Activated gamma-delta T cell treated with Interleukin-2 at 50 U/mL for 16 hours (primary cell): ENCODE data around the gene SCARB1.
A peak's percentile ranks its signal among the peaks of the same experiment; 100 is the strongest.

ENCODE experiments used
- DNase-seq: peaks from one replicate; pipeline ENCODE4 v3.0.0-alpha.2; 2020

Gene SCARB1

GRCh38 chr12:124754949-124755800 lies 108.5 kb downstream of the SCARB1 start:
- DNase-seq = peak; percentile 44

- DNase-seq = no peak
These were observed 109.2 kb downstream of the SCARB1 start for GRCh38 chr12:124754491-124754890.

- no peak for DNase-seq
These were observed 109.7 kb downstream of the SCARB1 start for GRCh38 chr12:124753993-124754392.

DNA sequence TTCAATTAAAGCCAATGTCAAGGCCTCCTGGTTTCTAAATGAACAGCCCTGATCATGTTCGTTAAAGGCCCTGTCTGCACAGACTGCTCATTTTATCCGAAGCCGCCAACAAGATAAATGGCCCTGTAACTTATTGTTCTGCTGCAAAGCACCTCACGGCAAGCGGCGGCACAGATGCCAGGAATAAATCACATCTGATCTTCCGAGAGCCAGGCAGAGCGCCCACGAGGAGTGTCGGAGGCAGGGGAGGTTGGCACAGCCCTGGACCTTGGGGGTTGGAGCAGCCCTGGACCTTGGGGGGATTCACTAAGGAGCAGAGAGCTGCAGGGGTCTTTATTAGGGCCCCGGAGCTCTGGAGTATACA lies 110.5 kb downstream of the SCARB1 start:
- no peak for DNase-seq

- DNase-seq = no peak
These were observed 111.0 kb downstream of the SCARB1 start for GRCh38 chr12:124752437-124753227.

GRCh38 chr12:124751654-124752355 lies 111.9 kb downstream of the SCARB1 start:
- no peak for DNase-seq

DNA sequence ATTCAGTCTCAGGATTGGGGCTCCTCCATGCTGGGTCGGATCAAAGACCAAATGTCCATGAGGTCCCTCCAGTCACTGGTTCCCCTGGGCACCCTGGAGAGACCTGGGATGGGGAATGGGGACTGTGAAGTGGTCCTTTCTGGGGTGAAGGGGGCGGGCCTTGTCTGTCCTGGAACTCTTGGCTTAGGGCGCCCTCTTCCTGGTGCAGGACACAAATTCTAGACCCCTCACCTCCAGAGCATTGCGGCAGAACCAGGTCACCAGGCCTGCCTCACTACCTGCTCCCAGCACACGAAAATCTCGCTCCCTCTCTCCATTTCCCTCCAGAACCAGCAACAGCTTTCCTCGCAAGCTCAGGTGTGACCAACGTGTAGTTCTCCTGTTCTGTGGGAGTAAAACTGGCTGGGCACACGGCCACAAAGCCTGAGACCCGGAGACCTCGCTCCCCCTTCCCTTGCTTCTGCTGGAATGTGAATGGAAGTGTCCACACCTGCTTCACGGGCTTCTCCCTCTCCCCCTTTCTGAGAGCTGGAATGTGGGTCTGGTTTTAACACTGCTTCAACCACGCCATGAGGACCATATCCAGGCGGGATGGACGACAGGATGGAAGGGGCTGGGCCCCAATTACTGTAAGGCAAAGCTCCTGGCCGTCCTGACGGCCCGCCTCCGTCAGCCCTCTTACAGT lies 112.7 kb downstream of the SCARB1 start:
- no peak for DNase-seq

DNA sequence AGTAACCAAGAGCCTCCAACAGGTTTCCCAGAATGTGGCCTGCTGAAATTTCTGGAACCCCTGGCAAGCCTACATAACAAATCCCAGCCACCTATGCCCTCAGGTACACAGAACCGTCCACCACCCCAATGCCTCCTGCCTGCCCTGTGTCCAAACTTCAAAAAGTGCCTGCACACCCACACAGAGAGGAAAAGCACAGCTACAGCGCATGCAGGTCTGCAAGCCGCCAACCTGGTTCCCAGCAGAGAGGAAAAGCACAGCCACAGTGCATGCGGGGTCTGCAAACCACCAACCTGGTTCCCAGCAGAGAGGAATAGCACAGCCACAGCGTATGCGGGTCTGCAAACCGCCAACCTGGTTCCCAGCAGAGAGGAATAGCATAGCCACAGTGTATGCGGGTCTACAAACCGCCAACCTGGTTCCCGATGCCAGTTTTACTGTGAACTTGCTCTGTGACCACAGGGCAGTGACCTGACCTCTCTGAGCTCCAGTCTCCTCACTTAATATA lies 113.5 kb downstream of the SCARB1 start:
- no peak for DNase-seq

DNA sequence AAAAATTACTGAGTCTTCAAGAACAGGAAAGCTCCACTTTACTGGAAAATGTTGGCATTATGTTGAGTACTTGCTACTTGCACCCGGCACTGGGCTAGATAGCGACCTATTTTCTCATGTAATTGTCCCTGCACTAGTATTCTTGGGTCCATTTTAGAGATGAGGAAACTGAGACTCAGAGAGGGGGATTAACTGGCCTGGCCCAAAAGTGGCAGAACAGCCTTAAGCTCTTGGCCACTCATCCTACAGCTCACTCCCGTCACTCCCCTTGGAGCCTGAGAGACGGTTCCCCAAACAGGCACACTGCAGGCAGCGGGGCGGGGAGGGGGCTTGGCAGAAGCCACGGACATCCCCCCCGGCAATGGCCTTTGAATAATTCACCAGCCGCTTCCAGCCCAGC lies 113.9 kb downstream of the SCARB1 start:
- DNase-seq = no peak

DNA sequence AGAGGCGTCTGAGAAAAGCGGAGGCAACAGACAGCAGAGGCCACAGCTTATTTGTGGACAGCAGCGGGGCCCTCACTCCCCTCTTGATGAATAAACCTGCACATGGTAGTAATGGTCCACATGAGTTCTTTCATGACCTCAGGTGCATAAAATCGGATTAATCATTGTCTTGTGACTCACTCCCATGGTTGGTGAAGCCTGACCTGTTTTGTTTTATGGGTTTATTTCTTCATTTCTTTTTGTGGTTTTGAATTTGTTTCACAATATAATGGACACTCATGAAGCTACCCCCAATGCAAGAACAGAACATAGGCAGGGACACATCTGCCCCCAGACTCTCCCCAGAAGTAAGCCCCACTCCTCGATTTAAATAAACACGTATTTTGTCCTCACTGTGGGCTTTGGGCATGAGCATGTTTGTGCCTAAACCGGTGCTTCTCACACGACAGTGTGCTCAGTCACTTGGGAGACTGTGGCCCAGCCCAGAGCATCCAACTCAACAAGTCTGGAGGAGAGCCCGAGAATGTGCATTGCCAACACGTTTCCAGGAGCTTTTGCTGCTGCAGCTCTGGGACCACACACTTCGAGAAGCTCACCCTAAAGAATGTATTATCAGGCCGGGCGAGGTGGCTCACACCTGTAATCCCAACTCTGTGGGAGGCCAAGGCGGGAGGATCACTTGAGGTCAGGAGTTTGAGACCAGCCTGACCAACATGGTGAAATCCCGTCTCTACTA lies 116.1 kb downstream of the SCARB1 start:
- DNase-seq = no peak

DNA sequence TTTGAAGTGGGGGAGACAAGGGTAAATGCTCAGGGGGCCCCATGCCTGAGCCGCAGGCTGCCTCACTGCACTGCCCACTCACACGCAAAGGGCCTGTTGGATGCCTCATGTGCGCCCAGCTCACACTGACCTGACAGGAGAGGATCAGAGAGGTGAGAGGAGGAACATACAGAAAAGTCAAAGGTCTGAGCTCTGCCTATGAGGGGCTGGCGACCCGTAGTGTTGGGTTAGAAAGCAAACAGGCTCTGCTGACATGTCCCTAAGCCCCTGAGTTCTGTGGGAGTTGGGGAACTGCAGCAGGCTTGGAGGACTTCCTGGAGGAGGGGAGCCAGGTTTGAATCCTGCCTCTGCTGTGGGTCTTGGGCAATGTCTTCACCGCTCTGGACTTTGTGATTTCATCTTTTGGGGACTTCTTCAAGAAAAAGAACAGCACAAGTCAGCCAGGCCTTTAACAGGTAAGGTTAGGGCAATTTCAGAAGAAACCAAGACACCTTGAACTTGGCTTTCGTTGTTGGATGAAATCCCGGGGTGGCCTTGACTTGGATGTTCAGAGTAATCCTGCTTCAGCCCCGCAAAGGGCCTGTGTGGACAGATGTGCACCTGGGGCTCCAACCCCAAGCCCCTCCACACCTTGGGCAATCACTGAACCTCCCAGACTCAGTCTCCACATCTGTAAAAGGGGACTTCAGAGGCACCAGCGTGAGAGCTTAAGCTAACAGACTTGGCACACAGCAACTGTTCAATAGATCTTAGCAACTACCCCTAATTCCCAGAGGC lies 116.8 kb downstream of the SCARB1 start:
- DNase-seq = no peak

GRCh38 chr12:124745891-124746570 lies 117.6 kb downstream of the SCARB1 start:
- DNase-seq = no peak

DNA sequence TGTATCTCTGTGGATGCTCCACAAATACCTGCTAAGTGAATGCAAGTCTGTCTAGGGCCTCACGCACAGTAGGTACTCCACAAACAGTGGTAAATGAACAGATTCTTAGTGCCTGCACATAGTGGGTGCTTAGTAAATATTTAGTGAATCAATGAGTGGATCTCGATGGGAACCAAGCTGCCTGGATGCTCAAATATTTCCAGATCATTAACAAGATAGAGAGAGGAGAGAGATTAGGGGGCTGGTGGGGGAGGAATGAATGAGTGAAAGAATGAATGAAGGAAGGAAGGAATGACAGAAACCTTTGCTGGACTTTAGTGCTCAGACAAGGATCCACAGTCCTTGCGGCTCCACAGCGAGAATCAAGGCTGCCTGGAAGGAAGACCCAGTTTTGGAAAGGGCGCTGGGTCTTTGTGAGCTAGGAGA lies 118.2 kb downstream of the SCARB1 start:
- no peak for DNase-seq

- no peak for DNase-seq
These were observed 118.8 kb downstream of the SCARB1 start for GRCh38 chr12:124744659-124745464.

GRCh38 chr12:124744273-124744640 lies 119.4 kb downstream of the SCARB1 start:
- no peak for DNase-seq

DNA sequence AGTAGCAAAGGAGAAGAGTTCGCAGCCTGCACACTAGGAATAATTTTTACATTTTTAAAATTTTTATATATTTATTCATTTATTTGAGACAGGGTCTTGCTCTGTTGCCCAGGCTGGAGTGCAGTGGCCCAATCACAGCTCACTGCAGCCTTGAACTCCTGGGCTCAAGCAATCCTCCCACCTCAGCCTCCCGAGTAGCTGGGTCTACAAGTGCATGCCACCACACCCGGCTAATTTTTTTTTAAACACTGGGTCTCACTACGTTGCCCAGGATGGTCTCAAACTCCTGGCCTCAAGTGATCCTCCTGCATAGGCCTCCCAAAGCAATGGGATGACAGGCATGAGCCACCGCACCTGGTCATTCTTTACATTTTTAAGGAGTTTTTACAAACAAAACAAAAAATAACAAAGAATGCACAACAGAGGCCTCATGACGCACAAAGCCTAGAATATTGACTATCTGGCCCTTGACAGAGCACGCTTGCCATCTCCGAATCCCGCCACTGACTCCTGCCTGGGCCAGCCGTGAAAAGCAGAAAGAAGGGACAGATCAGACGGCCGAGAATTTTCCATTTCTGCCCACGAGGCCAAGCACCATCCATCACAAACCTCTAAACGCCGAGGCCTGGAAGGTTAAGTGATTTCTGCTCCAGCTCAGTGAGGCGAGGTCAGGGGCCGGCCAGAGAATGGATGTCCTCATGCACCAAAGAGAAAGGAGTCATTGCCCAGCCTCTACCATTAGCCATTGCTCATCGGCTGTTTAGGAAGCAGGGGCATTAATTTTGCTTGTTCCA lies 120.0 kb downstream of the SCARB1 start:
- no peak for DNase-seq

DNA sequence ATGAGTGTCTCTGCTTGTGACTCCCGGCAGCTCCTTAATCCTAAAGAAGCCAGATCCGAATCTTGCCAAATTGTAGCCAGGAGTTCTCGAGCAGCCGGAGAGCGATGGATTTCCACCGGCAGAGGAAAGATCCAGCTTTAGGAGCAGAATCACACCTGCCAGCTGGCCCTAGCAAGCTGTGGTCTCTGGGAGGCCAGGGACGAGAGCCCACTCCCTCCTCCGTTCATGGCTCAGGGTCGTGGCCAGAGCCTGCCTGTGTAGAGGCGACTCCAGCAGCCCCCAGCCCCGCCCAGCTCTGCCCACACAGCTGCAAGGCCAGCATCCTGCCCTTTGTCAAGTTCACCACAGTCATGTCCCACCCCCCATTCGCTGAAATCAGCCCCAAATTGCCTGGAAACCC lies 121.0 kb downstream of the SCARB1 start:
- DNase-seq = no peak

GRCh38 chr12:124742111-124742510 lies 121.6 kb downstream of the SCARB1 start:
- no peak for DNase-seq

DNA sequence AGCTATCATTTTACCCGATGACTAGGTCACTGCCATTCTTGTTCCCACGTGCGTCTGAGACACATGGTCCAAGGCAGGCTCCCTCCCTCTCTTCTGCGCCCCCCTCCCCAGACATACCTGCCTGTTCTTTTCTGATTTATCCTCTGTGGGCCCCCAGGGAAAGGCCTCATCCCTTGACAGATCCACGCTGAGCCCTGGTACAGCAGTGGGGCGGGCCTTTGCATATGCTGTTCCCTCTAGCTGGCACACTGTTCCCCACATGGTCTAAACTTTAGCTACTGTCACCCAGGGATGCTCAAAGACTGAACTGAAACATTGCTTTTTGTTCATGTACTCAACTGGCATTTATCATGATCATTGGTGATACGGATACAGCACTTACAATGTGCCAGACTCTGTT lies 122.5 kb downstream of the SCARB1 start:
- no peak for DNase-seq
